ENCODE results near the gene FOXP2.
"Not testable (repeated sequence)": the region's sequence is repeated elsewhere in the genome, so short reads cannot be mapped to it uniquely, and the experiment has no call there.

The FOXP2 gene

DNA sequence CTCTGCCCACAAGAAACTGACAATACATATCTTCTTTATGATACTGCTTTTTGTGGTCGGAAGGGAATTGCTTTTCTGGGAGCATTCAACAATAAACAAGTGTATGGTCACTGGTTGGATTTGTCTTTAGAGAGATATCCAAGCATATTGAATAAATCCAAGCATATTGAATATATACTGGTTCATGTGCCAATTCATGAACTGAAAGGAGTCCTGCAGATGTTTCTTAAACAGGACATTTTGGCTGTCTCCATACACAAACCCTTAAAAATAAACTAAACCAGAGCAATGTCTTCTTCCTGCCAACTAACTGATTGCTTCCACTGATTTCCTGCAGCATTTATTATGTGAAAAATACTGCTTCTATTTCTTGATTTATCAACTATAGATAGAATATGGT lies 173.9 kb downstream of the FOXP2 start:
- Histone ChIP-seq H3K4me1 (ENCODE audit: control insufficient read depth, insufficient read depth, low read length) (no peaks in the 10 kb centered on the region), H3K27ac (ENCODE audit: low read length) (no peak overlapping the region), H3K27me3 (ENCODE audit: control insufficient read depth in 1 of 2, insufficient read depth in 2 of 2, low read length in 2 of 2) (no peaks in the 10 kb centered on the region), H3K9me3 (ENCODE audit: control insufficient read depth in 2 of 2, low read length in 2 of 2) (no peaks in the 10 kb centered on the region), H3K36me3 (ENCODE audit: control insufficient read depth in 2 of 2, insufficient read depth in 2 of 2, low read length in 2 of 2) (no peaks in the 10 kb centered on the region), H3K9ac (ENCODE audit: low read length in 2 of 2) (no peak overlapping the region), H3K4me3 (ENCODE audit: low read length in 2 of 2) (no peak overlapping the region)

DNA sequence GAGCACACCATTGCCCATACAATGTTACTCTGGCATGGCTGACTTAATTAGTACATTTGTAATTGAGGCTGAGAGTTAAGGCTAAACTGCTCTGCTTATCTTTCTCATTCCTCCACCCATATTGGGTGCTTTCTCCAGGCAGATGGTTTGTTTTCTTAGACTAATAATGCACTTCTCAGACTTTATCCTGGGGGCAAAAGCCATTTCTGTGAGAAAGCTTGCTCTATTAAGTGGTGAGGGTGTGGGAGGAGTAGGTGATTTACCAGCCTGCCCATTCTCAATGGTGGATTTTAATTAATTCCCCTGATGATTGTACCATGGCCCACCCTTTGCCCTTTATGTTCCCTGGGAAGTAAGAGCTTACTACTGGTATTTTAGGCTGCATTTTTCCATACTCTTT lies 174.8 kb downstream of the FOXP2 start:
- no peak overlapping the region for H3K4me3 ChIP-seq (ENCODE audit: low read length in 2 of 2)
- H3K27ac ChIP-seq (ENCODE audit: low read length): no peak overlapping the region
- H3K36me3 ChIP-seq (ENCODE audit: control insufficient read depth in 2 of 2, insufficient read depth in 2 of 2, low read length in 2 of 2): no peaks in the 10 kb centered on the region

DNA sequence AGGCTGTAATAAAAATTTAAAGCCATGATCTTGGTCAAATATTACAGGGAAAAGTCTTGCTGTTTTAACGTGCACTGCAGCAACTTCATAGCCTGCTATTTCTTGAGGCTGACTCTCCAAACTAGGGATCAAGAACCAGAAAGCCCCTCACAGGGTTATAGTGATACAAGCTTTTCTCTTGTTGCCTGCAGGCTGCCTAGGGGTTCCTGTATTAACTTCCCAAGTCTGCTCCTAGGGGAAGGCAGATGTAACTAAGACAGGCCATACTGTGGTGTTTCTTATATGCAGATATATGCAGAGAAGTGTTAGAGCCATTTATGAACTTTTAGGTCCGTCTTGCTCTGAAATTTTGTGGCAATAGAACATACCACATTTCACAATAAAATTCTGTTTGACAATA lies 175.7 kb downstream of the FOXP2 start:
- no peaks in the 10 kb centered on the region for H3K27me3 ChIP-seq (ENCODE audit: control insufficient read depth in 1 of 2, insufficient read depth in 2 of 2, low read length in 2 of 2)
- H3K27ac ChIP-seq (ENCODE audit: low read length): no peak overlapping the region
- H3K9ac ChIP-seq (ENCODE audit: low read length in 2 of 2): no peak overlapping the region
- no peaks in the 10 kb centered on the region for H3K9me3 ChIP-seq (ENCODE audit: control insufficient read depth in 2 of 2, low read length in 2 of 2)
- no peaks in the 10 kb centered on the region for H3K36me3 ChIP-seq (ENCODE audit: control insufficient read depth in 2 of 2, insufficient read depth in 2 of 2, low read length in 2 of 2)
- no peak overlapping the region for H3K4me3 ChIP-seq (ENCODE audit: low read length in 2 of 2)
- H3K4me1 ChIP-seq (ENCODE audit: control insufficient read depth, insufficient read depth, low read length): no peaks in the 10 kb centered on the region

More for the DNA sequence above, 174.8 kb downstream of the FOXP2 start:
- Histone ChIP-seq H3K9ac (ENCODE audit: low read length in 2 of 2) (no peak overlapping the region), H3K9me3 (ENCODE audit: control insufficient read depth in 2 of 2, low read length in 2 of 2) (no peaks in the 10 kb centered on the region), H3K4me1 (ENCODE audit: control insufficient read depth, insufficient read depth, low read length) (no peaks in the 10 kb centered on the region), H3K27me3 (ENCODE audit: control insufficient read depth in 1 of 2, insufficient read depth in 2 of 2, low read length in 2 of 2) (no peaks in the 10 kb centered on the region)

DNA sequence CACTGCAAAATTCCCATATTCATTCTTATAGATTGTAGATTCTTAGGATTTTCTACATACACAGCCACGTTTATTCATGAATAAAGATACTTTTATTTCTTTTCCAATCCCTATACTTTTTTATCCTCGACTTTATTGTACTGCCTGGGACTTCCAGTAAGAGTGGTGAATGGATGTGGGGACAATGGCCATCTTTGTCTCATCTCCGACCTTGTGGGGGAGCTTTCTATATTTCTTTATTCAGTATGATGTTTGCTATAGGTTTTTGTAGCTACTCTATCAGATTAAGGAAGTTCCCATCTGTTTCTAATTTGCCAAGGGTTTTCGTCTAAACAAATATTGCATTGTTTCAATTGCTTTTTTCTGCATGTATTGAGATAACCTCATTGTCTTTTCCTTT lies 184.3 kb downstream of the FOXP2 start:
- H3K36me3 ChIP-seq (ENCODE audit: control insufficient read depth in 2 of 2, insufficient read depth in 2 of 2, low read length in 2 of 2): no peaks in the 10 kb centered on the region

DNA sequence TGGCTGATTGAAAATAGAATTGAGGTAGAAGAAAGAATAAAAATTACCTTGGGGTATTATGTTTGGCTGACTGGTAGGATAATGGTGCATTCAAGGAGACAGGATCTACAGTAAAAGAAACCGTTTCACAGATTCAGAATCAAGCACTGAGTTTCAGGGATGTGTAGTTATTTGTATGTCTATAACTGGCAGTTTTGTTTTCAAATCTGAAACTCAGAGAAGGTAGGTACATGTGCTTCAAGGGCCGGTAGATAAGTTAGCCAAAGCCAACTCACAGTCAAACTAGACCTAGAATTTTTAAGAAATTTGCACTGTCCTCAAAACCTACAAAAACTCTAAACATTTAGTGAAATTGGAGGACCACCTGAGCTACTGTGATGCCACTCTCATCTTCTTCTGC lies 191.5 kb downstream of the FOXP2 start:
- Histone ChIP-seq H3K27ac (ENCODE audit: low read length) (no peak overlapping the region), H3K4me3 (ENCODE audit: low read length in 2 of 2) (no peak overlapping the region), H3K27me3 (ENCODE audit: control insufficient read depth in 1 of 2, insufficient read depth in 2 of 2, low read length in 2 of 2) (no peaks in the 10 kb centered on the region), H3K9ac (ENCODE audit: low read length in 2 of 2) (no peak overlapping the region), H3K36me3 (ENCODE audit: control insufficient read depth in 2 of 2, insufficient read depth in 2 of 2, low read length in 2 of 2) (no peaks in the 10 kb centered on the region), H3K4me1 (ENCODE audit: control insufficient read depth, insufficient read depth, low read length) (no peaks in the 10 kb centered on the region), H3K9me3 (ENCODE audit: control insufficient read depth in 2 of 2, low read length in 2 of 2) (no peaks in the 10 kb centered on the region)

More for the DNA sequence above, 184.3 kb downstream of the FOXP2 start:
- Histone ChIP-seq H3K4me1 (ENCODE audit: control insufficient read depth, insufficient read depth, low read length) (no peaks in the 10 kb centered on the region), H3K9ac (ENCODE audit: low read length in 2 of 2) (no peak overlapping the region), H3K27ac (ENCODE audit: low read length) (no peak overlapping the region), H3K9me3 (ENCODE audit: control insufficient read depth in 2 of 2, low read length in 2 of 2) (no peaks in the 10 kb centered on the region), H3K27me3 (ENCODE audit: control insufficient read depth in 1 of 2, insufficient read depth in 2 of 2, low read length in 2 of 2) (no peaks in the 10 kb centered on the region), H3K4me3 (ENCODE audit: low read length in 2 of 2) (no peak overlapping the region)

DNA sequence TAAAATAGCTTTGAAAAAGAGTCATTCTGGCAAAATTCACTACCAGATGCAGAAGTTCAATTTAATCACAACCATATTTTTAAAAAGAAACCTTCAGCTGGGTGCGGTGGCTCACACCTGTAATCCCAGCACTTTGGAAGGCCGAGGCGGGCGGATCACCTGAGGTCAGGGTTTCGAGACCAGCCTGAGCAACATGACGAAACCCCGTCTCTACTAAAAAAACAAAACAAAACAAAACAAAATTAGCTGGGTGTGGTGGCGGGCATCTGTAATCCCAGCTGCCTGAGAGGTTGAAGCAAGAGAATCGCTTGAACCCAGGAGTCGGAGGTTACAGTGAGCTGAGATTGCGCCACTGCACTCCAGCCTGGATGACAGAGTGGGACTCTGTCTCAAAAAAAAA lies 194.2 kb downstream of the FOXP2 start:
- H3K4me1 ChIP-seq (ENCODE audit: control insufficient read depth, insufficient read depth, low read length); H3K9me3 ChIP-seq (ENCODE audit: control insufficient read depth in 2 of 2, low read length in 2 of 2); H3K27me3 ChIP-seq (ENCODE audit: control insufficient read depth in 1 of 2, insufficient read depth in 2 of 2, low read length in 2 of 2); H3K9ac ChIP-seq (ENCODE audit: low read length in 2 of 2); H3K4me3 ChIP-seq (ENCODE audit: low read length in 2 of 2); H3K36me3 ChIP-seq (ENCODE audit: control insufficient read depth in 2 of 2, insufficient read depth in 2 of 2, low read length in 2 of 2); H3K27ac ChIP-seq (ENCODE audit: low read length): not testable (repeated sequence)

DNA sequence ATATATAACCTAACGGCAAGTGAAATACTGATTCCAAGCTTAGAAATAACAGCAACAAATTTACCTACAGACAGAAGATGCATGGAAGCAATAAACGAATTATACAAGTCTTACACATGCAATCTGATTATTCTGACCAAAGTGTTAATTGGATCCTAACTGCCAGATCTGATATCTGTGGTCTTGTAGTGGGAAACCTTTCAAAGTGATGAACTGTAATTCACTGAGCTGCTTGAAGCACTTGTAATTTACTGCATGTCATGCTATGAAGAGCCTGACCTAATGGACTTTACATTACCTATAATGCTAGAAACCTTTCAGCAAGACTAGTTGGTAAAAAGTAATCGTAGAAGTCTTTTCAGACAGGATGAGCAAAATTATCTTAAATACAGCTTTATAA lies 205.6 kb downstream of the FOXP2 start:
- Histone ChIP-seq H3K36me3 (ENCODE audit: control insufficient read depth in 2 of 2, insufficient read depth in 2 of 2, low read length in 2 of 2) (no peaks in the 10 kb centered on the region), H3K9me3 (ENCODE audit: control insufficient read depth in 2 of 2, low read length in 2 of 2) (no peaks in the 10 kb centered on the region), H3K27me3 (ENCODE audit: control insufficient read depth in 1 of 2, insufficient read depth in 2 of 2, low read length in 2 of 2) (no peaks in the 10 kb centered on the region), H3K27ac (ENCODE audit: low read length) (no peak overlapping the region), H3K4me1 (ENCODE audit: control insufficient read depth, insufficient read depth, low read length) (no peaks in the 10 kb centered on the region), H3K9ac (ENCODE audit: low read length in 2 of 2) (no peak overlapping the region), H3K4me3 (ENCODE audit: low read length in 2 of 2) (no peak overlapping the region)

DNA sequence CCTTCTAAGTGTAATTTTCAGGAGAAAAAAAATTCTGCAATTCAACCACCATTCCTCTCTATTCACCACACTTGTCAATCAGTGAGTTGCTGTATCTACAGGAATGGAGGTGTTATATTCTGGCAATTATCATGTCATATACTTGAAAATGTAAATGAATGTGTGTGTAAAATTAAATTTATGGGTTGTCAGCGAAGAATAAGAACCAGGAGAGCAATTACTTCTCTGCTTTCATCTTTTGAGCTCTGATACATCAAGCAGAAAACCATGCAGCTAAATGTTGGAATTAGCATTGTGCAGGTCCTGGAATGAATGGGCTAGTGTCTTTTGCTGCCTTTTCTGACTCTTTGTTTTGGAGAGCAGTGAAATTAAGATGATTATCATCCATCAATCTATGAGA lies 207.6 kb downstream of the FOXP2 start:
- no peaks in the 10 kb centered on the region for H3K4me1 ChIP-seq (ENCODE audit: control insufficient read depth, insufficient read depth, low read length)
- H3K9me3 ChIP-seq (ENCODE audit: control insufficient read depth in 2 of 2, low read length in 2 of 2): no peaks in the 10 kb centered on the region
- no peak overlapping the region for H3K9ac ChIP-seq (ENCODE audit: low read length in 2 of 2)

DNA sequence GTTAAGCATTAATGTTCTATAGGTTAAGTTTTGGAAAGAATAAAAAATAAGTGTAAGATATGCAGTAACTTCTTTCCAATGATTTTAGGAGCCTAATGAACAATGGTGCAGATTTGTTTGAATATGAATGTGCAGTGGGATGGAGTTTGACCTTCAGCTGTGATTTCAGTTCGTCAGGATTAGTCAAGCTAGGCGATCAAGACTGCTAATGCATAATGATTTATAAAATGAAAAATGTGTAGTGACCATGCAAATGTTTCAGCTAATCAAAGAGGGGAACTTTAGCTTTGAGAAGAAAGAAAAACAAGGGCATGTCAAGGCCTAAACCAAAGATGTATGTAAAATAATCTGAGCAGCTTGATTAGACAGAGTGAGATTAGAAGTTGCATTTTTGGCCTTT lies 208.5 kb downstream of the FOXP2 start:
- Histone ChIP-seq H3K9ac (ENCODE audit: low read length in 2 of 2) (no peak overlapping the region), H3K9me3 (ENCODE audit: control insufficient read depth in 2 of 2, low read length in 2 of 2) (no peaks in the 10 kb centered on the region), H3K36me3 (ENCODE audit: control insufficient read depth in 2 of 2, insufficient read depth in 2 of 2, low read length in 2 of 2) (no peaks in the 10 kb centered on the region)

More for the DNA sequence above, 207.6 kb downstream of the FOXP2 start:
- H3K27ac ChIP-seq (ENCODE audit: low read length): no peak overlapping the region
- H3K36me3 ChIP-seq (ENCODE audit: control insufficient read depth in 2 of 2, insufficient read depth in 2 of 2, low read length in 2 of 2): no peaks in the 10 kb centered on the region
- no peak overlapping the region for H3K4me3 ChIP-seq (ENCODE audit: low read length in 2 of 2)
- no peaks in the 10 kb centered on the region for H3K27me3 ChIP-seq (ENCODE audit: control insufficient read depth in 1 of 2, insufficient read depth in 2 of 2, low read length in 2 of 2)

DNA sequence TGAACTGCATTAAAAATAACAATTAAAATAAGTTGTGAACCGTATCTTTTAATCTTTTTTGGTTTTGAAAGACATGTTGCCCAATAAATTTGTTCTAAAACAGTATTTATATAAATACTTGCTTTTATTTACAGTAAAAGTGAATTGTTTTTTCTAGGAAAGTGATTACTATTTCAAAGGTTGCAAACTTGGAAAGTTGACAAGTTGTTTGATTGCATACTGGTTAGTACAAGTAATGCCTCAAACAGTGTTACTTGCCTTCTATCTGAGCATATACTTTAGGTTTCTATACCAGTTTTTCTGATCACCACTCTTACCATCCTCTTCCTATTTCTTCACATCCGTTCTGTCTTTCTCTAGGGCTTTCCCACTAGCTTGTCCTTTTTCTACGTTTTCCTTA lies 212.6 kb downstream of the FOXP2 start:
- Histone ChIP-seq H3K4me1 (ENCODE audit: control insufficient read depth, insufficient read depth, low read length) (no peaks in the 10 kb centered on the region), H3K36me3 (ENCODE audit: control insufficient read depth in 2 of 2, insufficient read depth in 2 of 2, low read length in 2 of 2) (peaks cover 10 to 16% of the 10 kb centered on the region in 2 donors)

More for the DNA sequence above, 208.5 kb downstream of the FOXP2 start:
- Histone ChIP-seq H3K27me3 (ENCODE audit: control insufficient read depth in 1 of 2, insufficient read depth in 2 of 2, low read length in 2 of 2) (no peaks in the 10 kb centered on the region), H3K4me3 (ENCODE audit: low read length in 2 of 2) (no peak overlapping the region), H3K4me1 (ENCODE audit: control insufficient read depth, insufficient read depth, low read length) (no peaks in the 10 kb centered on the region), H3K27ac (ENCODE audit: low read length) (no peak overlapping the region)

DNA sequence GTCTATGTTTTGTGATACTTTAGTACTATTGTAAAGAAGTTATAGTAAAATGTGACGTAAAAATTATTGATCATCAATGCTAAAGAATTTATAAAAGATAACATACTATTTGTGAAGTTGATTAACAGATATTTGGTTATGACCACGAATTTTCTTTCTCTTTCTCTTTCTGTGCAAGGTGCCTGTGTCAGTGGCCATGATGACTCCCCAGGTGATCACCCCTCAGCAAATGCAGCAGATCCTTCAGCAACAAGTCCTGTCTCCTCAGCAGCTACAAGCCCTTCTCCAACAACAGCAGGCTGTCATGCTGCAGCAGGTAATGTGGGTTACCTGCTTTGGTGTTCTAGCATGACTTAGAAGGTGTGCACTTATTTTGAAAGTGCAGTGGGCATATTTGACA lies 213.7 kb downstream of the FOXP2 start:
- Histone ChIP-seq H3K4me1 (ENCODE audit: control insufficient read depth, insufficient read depth, low read length) (no peaks in the 10 kb centered on the region), H3K9ac (ENCODE audit: low read length in 2 of 2) (no peak overlapping the region), H3K27ac (ENCODE audit: low read length) (no peak overlapping the region), H3K9me3 (ENCODE audit: control insufficient read depth in 2 of 2, low read length in 2 of 2) (no peaks in the 10 kb centered on the region), H3K27me3 (ENCODE audit: control insufficient read depth in 1 of 2, insufficient read depth in 2 of 2, low read length in 2 of 2) (no peaks in the 10 kb centered on the region), H3K4me3 (ENCODE audit: low read length in 2 of 2) (no peak overlapping the region), H3K36me3 (ENCODE audit: control insufficient read depth in 2 of 2, insufficient read depth in 2 of 2, low read length in 2 of 2) (peaks cover 10 to 16% of the 10 kb centered on the region in 2 donors)

More for the DNA sequence above, 212.6 kb downstream of the FOXP2 start:
- Histone ChIP-seq H3K4me3 (ENCODE audit: low read length in 2 of 2) (no peak overlapping the region), H3K9me3 (ENCODE audit: control insufficient read depth in 2 of 2, low read length in 2 of 2) (no peaks in the 10 kb centered on the region), H3K9ac (ENCODE audit: low read length in 2 of 2) (no peak overlapping the region), H3K27ac (ENCODE audit: low read length) (no peak overlapping the region), H3K27me3 (ENCODE audit: control insufficient read depth in 1 of 2, insufficient read depth in 2 of 2, low read length in 2 of 2) (no peaks in the 10 kb centered on the region)
